Stimulated activated CD4-positive, alpha-beta T cell treated with anti-CD3 and anti-CD28 coated beads, Interleukin-15, amount 100 ng/mL, for 1 hour (primary cell): ENCODE results near the gene TUG1.

Experiments used
- DNase-seq, 2 donors: peaks; one replicate each; pipeline ENCODE4 v3.0.0-alpha.2; 2020; ENCODE audit warnings: low read depth in 1 of 2, low spot score in 1 of 2

TUG1 gene

DNA sequence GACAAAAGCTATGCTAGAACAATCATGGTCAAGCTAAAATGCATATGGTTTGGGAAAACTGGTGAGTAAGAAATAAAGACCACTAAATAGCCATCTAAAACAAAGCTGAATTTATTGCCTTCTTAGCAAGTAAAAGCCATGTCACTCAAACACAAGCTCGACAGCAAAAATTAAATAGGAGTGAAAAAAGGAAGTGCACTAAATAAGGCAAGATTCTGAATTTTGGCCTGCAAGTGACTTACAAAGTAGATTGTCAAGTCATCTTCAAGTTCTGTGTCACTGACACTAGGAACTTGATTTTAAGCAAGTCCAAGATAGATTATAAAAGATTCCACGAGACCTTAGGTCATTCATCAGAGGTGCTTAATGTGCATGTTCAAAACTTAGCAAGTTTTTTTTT, 27.4 kb downstream of the TUG1 start:
- no peak for DNase-seq

GRCh38 chr22:30998329-30998728, 29.3 kb downstream of the TUG1 start:
- no peak for DNase-seq

DNA sequence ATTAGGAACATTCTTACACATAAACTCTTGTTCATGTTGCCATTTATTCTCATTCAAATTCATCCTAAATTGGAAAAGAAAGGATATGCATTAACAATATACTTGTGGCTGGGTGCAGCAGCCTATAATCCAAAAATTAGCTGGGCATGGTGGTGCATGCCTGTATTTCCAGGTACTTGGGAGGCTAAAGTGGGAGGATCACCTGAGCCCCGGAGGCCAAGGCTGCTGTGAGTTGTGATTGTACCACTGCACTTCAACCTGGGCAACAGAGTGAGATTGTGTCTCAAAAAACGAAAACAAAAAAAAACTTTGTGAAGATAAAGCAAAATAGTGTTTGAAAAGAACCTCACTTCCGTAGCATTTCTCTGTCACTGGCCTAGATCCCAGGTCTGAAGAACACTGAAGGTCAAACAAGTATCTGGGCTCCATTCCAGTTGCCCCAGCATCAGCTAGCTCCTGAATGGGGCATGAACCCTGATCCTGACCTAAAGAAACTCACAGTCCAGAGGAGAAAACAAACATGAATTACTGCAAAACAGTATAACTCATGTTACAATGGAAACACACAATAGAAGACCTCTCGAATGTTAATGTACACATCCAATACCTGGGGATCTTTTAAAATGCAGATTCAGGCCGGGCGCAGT, 32.2 kb downstream of the TUG1 start:
- no peak for DNase-seq

DNA sequence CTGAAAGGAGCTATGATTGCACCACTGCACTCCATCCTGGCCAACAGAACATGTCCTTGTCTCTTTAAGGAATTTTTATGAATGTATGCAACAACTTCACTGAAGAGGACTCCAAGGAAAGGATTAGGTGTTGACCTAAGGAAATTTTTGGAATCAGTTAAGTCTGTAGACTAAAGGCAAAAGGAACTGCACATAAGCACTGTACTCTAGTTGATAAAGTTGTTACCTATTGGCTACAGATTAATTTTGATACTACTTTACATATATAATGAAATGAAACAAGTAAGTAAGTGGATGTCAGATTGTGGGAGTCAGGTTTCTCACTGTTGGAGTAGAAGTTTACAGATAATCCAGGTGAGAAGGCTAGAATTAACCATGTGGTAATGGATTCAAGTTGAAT, 36.5 kb downstream of the TUG1 start:
- DNase-seq, result no peak

DNA sequence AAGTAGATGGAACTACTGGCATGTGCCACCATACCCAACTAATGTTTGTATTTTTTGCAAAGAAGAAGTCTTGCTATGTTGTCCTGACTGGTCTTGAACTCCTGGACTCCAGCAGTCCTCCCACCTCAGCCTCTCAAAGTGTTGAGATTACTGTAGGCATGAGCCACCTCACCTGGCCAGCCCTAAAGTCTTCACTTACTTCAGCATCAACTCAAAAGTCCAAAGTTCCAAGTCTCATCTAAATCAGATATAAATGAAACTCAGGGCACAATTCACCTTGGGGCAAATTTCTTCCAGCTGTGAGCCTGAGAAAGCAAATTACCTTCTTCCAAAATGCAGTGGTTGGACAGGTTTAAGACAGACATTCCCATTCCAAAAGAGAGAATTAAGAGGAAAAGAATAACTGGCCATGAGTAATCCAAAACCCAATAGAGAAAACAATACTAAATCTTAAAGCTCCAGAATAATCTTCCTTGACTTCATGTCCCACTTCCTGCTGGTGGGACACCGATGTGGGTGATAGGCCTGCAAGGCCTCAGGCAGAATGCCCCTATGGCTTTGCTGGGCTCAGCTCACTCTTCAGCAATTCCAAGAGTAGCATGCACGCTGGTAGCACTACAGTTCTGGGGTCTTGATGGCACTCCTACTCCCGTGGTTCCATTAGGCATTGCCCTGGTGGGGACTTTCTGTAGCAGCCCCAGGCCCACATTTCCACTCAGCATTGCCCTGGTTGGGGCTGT, 50.3 kb downstream of the TUG1 start:
- DNase-seq, result no peak

- DNase-seq, result no peak
Observed at GRCh38 chr22:31020334-31020733, 51.3 kb downstream of the TUG1 start.

GRCh38 chr22:31022516-31022915, 53.5 kb downstream of the TUG1 start:
- no peak for DNase-seq
